ENCODE data around the gene ERBB4. TPM values are rescaled to one million over a fixed set of nuclear protein-coding genes. Genes with fewer than 3 reads are reported as not detected.

Gene ERBB4
- polyA plus RNA-seq, 3 donors from 2014 or later: not detected

DNA sequence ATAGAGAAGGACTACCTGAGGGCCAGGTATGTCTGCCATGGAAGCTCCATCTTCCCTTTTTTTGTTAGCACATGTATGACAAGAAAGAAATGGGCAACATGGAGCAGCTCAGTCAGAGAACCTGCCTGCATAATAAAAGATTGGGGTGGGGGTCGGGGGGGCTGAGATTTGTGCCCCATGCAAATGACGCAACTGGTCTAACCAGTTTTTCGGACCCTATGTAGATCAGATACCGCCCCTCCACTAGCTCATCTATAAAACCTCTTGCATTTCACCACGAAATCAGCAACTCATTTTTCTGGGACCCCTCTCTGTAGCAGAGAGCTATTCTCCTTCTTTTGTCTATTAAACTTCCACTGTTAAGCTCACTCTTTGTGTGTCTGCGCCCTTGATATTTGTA lies 657.2 kb downstream of the ERBB4 start:
- H3K27ac Mint-ChIP-seq: no peak overlapping the region
- H3K4me1 Mint-ChIP-seq: no peaks in the 10 kb centered on the region
- H3K4me3 Mint-ChIP-seq: no peak overlapping the region
- H3K9me3 Mint-ChIP-seq: peaks cover 0 to 10% (median 4%) of the 10 kb centered on the region in 6 donors
- no peak for DNase-seq
- no peaks in the 10 kb centered on the region for H3K36me3 Mint-ChIP-seq
- peaks cover 0 to 1% (median 0%) of the 10 kb centered on the region in 3 donors for H3K27me3 Mint-ChIP-seq (ENCODE audit: low read depth in 3 of 3)

DNA sequence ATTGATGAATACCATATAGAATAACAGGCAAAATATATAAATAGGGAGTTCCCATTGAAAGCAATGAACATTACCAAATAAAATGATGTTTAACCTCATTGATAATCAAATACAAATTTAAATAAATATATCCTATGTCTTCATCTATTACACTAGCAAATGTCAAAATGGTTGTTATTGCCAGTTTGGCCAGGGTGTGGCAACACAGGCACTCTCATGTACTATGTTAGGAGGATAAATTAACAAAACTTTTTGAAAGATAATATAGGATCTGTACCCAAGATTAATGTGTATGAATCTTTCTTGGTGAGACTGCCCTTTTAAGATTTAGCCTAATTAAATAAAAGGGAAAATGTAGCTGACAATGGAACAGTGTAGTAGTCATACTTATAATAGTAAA lies 659.3 kb downstream of the ERBB4 start:
- Mint-ChIP-seq H3K4me3 (no peak overlapping the region), H3K27me3 (ENCODE audit: low read depth in 3 of 3) (peaks cover 0 to 1% (median 0%) of the 10 kb centered on the region in 3 donors), H3K9me3 (peaks cover 0 to 9% (median 3%) of the 10 kb centered on the region in 6 donors), H3K27ac (no peak overlapping the region), H3K4me1 (no peaks in the 10 kb centered on the region), H3K36me3 (no peaks in the 10 kb centered on the region)
- no peak for DNase-seq

DNA sequence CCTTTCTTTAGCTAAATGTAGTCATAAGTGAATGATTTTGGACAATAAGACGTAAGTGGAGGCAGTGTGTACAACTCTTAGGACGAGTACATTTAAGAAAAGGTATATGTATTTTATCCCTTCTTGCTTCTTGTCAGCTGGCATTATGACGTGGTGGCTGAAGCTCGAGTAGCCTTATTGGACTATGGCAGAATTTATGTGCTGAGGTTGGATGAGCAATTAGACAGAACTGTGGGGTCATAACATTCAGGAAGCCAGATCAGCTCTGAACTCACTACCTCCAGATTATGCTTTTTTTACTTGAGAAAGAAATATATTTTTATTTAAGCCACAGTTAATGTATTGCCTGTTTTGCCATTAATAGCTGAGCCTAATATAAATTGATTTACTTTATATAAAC lies 661.5 kb downstream of the ERBB4 start:
- no peaks in the 10 kb centered on the region for H3K36me3 Mint-ChIP-seq
- H3K9me3 Mint-ChIP-seq: peaks cover 0 to 9% (median 1%) of the 10 kb centered on the region in 6 donors
- peaks cover 0 to 1% (median 0%) of the 10 kb centered on the region in 3 donors for H3K27me3 Mint-ChIP-seq (ENCODE audit: low read depth in 3 of 3)
- no peak for DNase-seq
- H3K4me3 Mint-ChIP-seq: no peak overlapping the region
- H3K27ac Mint-ChIP-seq: no peak overlapping the region
- H3K4me1 Mint-ChIP-seq: no peaks in the 10 kb centered on the region

DNA sequence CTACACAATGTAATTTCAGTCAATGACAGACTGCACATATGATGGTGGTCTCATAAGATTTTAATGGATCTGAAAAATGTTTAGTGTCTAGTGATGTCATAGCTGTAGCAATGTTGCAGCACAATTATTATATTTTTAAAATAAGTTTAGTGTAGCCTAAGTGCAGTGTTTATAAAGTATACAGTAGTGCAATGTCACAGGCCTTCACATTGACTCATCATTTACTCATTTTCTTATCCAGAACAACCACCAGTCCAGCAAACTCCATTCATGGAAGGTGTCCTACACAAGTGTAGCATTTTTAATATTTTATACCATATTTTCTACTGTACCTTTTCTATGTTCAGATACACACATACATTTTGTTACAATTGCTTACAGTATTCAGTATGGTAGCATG lies 663.1 kb downstream of the ERBB4 start:
- Mint-ChIP-seq H3K27ac (no peak overlapping the region), H3K4me3 (no peak overlapping the region), H3K36me3 (no peaks in the 10 kb centered on the region), H3K27me3 (ENCODE audit: low read depth in 3 of 3) (peaks cover 0 to 1% (median 0%) of the 10 kb centered on the region in 3 donors), H3K4me1 (no peaks in the 10 kb centered on the region), H3K9me3 (peaks cover 0 to 6% (median 0%) of the 10 kb centered on the region in 6 donors)
- no peak for DNase-seq

DNA sequence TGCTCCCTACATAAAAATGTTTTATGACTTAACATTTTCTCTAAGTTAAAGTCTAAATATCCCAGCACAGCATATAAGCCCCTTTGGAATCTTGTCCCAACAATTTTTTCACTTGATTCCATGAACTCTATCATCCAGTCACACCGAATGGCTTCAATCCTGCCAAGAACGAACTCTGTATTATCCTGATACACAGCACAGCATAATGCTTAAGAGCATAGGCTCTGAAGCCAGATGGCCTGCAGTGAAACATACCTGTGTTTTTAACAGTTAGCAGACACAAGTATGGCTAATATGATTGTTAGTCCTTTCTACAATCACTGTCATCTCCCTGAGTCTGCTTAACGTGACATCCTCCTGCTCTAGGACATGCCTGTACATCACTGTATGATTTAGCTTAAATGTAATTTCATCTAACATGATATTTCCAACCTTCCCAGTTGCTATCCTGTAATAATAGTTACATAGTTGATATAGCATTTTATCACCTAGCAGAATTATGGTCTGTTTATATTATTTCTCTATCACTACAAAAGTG lies 669.5 kb downstream of the ERBB4 start:
- peaks cover 0 to 14% (median 5%) of the 10 kb centered on the region in 6 donors for H3K9me3 Mint-ChIP-seq
- H3K36me3 Mint-ChIP-seq: peaks cover 0 to 2% (median 0%) of the 10 kb centered on the region in 3 donors
- H3K4me1 Mint-ChIP-seq: no peaks in the 10 kb centered on the region
- no peak overlapping the region for H3K27ac Mint-ChIP-seq
- peaks cover 0 to 1% (median 0%) of the 10 kb centered on the region in 3 donors for H3K27me3 Mint-ChIP-seq (ENCODE audit: low read depth in 3 of 3)
- no peak for DNase-seq
- H3K4me3 Mint-ChIP-seq: no peak overlapping the region

DNA sequence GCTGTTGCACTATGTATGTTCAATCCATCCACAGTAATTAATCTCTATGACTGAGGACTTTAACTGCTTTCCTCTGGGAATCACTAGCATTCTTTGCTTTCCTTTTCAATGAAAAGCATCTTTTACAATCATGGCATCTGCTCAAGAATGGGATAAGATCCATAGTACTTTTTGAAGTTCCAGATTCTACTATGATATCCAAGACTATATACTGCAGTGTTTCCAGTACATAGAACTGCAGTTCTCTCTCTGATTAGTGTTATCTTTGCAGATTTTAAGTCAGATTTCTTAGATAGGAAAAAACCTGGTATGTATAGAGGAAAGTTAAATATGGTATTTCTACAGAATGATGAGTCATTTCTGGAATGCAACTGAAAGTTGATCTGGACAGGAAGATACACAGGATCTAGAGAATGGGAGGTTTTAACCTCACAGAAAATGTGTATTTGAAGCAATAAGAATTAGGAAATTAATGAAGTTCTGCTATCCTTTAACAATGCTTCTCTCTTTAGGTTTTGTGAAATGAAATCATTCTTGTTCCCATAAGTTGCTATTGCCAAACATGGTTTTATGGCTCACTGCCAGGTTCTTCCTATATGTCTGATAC lies 670.7 kb downstream of the ERBB4 start:
- H3K4me1 Mint-ChIP-seq: no peaks in the 10 kb centered on the region
- no peak for DNase-seq
- H3K27ac Mint-ChIP-seq: no peak overlapping the region
- peaks cover 0 to 23% (median 7%) of the 10 kb centered on the region in 6 donors for H3K9me3 Mint-ChIP-seq
- peaks cover 0 to 1% (median 0%) of the 10 kb centered on the region in 3 donors for H3K27me3 Mint-ChIP-seq (ENCODE audit: low read depth in 3 of 3)
- no peak overlapping the region for H3K4me3 Mint-ChIP-seq
- H3K36me3 Mint-ChIP-seq: peaks cover 0 to 4% (median 0%) of the 10 kb centered on the region in 3 donors

DNA sequence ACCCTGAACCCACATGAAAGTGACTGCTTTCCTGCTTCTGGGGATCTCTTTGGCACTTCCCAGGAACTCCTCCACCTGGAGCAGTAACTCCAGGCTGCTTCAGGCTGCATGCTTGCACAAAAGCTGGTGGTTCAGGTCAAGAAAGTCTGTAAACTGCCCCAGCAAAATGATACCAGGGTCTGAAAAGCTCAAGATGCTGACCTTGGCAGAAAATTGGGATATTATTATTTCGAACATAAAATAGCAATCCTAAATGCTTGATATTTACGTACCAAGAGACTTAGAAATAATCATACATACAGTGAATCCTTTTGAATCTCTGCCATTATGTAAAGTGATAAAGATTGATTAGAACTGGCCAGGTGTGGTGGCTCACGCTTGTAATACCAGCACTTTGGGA lies 674.3 kb downstream of the ERBB4 start:
- Mint-ChIP-seq H3K4me1 (no peaks in the 10 kb centered on the region), H3K4me3 (no peak overlapping the region), H3K9me3 (peaks cover 0 to 23% (median 7%) of the 10 kb centered on the region in 6 donors), H3K27me3 (ENCODE audit: low read depth in 3 of 3) (peaks cover 0 to 1% (median 0%) of the 10 kb centered on the region in 3 donors), H3K27ac (no peak overlapping the region), H3K36me3 (peaks cover 0 to 4% (median 0%) of the 10 kb centered on the region in 3 donors)
- DNase-seq: no peak

DNA sequence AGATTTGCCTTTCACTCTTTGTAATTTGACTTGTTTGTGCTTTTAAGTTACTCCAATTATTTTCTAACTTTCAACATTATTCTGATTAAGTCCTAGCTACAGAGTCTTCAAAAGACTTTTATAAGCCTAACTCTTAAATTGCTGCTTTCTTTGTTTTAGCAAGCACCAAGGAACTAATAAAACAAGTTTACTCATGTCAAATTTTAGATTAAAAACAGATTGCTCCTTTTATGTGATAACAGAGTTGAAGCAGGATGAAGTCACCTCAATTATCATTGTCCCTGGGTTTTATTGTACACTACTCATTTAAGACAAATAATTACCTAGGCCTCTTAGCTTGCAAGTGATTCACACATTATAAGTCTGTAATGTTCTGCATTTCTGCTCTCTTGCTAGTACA lies 678.4 kb downstream of the ERBB4 start:
- Mint-ChIP-seq H3K27ac (no peak overlapping the region), H3K27me3 (ENCODE audit: low read depth in 3 of 3) (no peaks in the 10 kb centered on the region)

DNA sequence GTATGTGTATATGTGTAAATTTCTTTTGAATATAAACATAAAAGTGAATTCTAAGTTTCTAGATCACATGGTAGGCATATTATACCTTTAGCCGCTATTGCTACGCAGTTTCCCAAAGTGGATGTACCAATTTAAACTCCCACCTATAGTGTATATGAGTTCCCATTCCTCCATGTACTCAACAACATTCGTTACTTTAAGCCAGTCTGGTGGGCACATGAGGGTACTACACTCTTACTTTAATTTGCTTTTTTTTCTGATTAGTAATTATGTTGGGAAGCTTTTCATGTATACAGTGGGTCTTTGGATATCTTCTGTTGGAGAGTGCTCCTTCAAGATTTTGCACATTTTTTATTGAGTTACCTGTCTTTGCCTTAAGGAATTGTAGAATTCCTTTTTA lies 683.8 kb downstream of the ERBB4 start:
- Mint-ChIP-seq H3K4me1 (no peaks in the 10 kb centered on the region), H3K27me3 (ENCODE audit: low read depth in 3 of 3) (no peaks in the 10 kb centered on the region), H3K36me3 (no peaks in the 10 kb centered on the region), H3K9me3 (peaks cover 1 to 13% (median 4%) of the 10 kb centered on the region in 6 donors), H3K27ac (no peak overlapping the region), H3K4me3 (no peak overlapping the region)
- DNase-seq: no peak

More for the DNA sequence above, 678.4 kb downstream of the ERBB4 start:
- H3K36me3 Mint-ChIP-seq: peaks cover 0 to 4% (median 0%) of the 10 kb centered on the region in 3 donors
- no peaks in the 10 kb centered on the region for H3K4me1 Mint-ChIP-seq
- H3K4me3 Mint-ChIP-seq: no peak overlapping the region
- peaks cover 0 to 22% (median 7%) of the 10 kb centered on the region in 6 donors for H3K9me3 Mint-ChIP-seq
- no peak for DNase-seq

DNA sequence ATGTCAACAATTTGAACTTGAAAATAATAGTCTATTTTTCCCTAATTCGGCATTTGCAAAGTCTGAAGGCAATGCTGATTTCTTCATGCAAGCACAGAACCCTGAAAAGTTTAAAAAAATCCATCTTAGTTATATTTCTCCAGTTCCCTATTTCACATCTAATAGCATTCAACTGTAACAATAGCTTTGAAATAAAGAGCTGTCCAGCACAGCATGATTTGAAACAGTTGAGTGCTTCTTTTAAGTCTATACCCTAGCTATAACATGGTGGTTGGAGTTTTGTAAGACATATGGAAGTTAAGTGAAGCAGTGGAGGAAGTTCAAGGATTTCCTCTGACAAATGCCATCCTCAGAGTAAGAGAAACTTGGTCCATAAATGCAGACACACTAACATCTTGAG lies 691.9 kb downstream of the ERBB4 start:
- no peak for DNase-seq
- Mint-ChIP-seq H3K36me3 (peaks cover 0 to 3% (median 0%) of the 10 kb centered on the region in 3 donors), H3K4me1 (no peaks in the 10 kb centered on the region), H3K9me3 (peaks cover 0 to 14% (median 3%) of the 10 kb centered on the region in 6 donors), H3K27ac (no peak overlapping the region), H3K27me3 (ENCODE audit: low read depth in 3 of 3) (no peaks in the 10 kb centered on the region), H3K4me3 (no peak overlapping the region)

DNA sequence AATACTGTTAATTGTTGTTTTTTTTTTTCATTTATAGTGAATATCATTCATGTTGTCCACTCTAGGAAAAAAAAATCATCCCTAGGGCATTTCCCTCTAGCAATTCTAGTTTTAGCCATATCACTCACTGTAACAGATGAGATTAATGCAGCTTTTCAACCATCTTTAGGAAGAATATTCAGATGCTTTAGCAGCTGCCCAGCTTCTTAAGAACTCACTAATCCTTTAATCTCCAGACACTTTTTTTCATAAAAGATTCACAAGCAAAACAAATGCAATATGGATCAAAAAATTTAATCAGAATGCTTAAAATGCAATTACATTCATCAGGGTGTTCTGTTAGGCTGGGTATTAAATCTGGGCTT lies 692.6 kb downstream of the ERBB4 start:
- Mint-ChIP-seq H3K4me1 (no peaks in the 10 kb centered on the region), H3K27me3 (ENCODE audit: low read depth in 3 of 3) (no peaks in the 10 kb centered on the region), H3K4me3 (no peak overlapping the region), H3K27ac (no peak overlapping the region), H3K36me3 (peaks cover 0 to 3% (median 0%) of the 10 kb centered on the region in 3 donors), H3K9me3 (peaks cover 0 to 14% (median 3%) of the 10 kb centered on the region in 6 donors)
- no peak for DNase-seq

DNA sequence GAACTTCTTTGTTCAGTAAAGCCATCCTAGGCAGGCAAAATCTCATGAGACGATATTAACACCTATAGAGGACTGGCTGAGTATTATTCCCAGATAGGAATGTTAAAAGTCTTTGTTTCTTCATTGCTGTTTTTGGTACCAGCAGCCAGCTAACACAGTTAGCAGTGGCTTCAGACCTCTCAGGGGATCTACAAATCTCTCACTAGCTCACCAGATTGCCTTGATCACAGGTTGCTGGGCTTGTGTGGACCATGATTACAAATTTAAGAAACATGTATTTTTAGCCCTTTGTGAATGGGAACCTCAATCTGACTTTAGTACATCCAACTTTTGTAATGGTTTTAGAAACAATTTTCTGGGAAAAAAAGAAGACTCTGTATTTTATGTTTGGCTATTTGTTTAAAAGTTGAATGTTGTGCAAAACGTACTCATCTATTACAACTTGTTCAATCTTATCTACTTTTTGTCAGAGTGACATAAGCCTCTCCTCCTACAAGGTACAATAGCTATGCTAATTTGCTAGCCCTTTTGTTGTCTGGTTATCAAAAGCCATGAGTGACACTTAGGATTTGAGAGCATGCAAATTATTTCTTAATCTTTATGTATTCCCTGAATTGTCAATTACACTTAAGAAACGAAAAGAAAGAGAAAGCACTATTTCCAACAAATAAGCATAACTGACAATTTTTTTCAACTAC lies 693.1 kb downstream of the ERBB4 start:
- DNase-seq: no peak
- H3K4me3 Mint-ChIP-seq: no peak overlapping the region
- H3K27ac Mint-ChIP-seq: no peak overlapping the region
- H3K9me3 Mint-ChIP-seq: peaks cover 0 to 13% (median 3%) of the 10 kb centered on the region in 6 donors
- no peaks in the 10 kb centered on the region for H3K4me1 Mint-ChIP-seq
- peaks cover 0 to 3% (median 0%) of the 10 kb centered on the region in 3 donors for H3K36me3 Mint-ChIP-seq
- no peaks in the 10 kb centered on the region for H3K27me3 Mint-ChIP-seq (ENCODE audit: low read depth in 3 of 3)

DNA sequence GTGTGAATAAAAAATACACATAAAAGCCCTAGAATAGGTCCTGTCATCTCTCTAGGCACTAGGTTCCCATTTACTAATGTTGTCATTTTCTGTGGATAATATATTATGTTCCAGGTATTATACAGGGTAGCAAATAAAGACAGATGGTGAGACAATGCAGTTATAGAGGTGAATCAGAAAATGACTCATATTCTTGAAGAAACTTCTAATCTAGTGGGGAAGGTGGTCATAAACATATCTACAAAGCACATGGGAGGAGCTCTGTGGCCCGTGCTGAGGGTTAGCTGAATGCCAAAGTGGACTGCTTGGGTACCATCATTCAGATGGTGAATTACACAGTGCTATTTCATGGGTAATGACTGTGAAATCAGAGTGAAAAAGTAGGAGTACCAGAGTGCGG lies 700.9 kb downstream of the ERBB4 start:
- H3K27ac Mint-ChIP-seq: no peak overlapping the region
- no peak overlapping the region for H3K4me3 Mint-ChIP-seq
- H3K4me1 Mint-ChIP-seq: no peaks in the 10 kb centered on the region
- no peak for DNase-seq
- peaks cover 0 to under 1% (median 0%) of the 10 kb centered on the region in 3 donors for H3K36me3 Mint-ChIP-seq
- peaks cover 0 to 28% (median 5%) of the 10 kb centered on the region in 6 donors for H3K9me3 Mint-ChIP-seq
- H3K27me3 Mint-ChIP-seq (ENCODE audit: low read depth in 3 of 3): no peaks in the 10 kb centered on the region

DNA sequence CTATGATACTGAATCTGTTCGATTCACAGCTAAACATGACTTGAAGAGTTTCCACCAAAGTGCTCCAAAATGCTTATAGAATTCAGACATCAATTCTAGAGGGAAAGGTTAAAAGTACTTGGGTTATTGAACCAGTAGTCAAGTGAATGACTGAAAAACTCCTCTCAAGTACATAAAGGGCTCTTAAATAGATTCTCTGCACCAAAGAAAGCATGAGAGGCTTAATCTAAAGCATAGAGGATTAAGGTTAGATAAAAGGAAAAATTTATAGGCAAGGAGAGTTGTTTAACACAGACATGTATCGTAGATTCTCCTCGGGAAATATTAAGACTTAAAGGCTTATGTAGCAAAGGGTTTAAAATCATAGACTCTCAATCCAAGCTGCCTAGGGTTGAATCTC lies 701.4 kb downstream of the ERBB4 start:
- Mint-ChIP-seq H3K9me3 (peaks cover 0 to 28% (median 5%) of the 10 kb centered on the region in 6 donors), H3K4me3 (no peak overlapping the region), H3K27me3 (ENCODE audit: low read depth in 3 of 3) (no peaks in the 10 kb centered on the region), H3K4me1 (no peaks in the 10 kb centered on the region), H3K27ac (no peak overlapping the region), H3K36me3 (no peaks in the 10 kb centered on the region)
- no peak for DNase-seq

Data from immature natural killer cell (primary cell).